GM19455 (cell line): Measurements from ENCODE around the gene VGLL4.
"Not testable (repeated sequence)": the region's sequence is repeated elsewhere in the genome, so short reads cannot be mapped to it uniquely, and the experiment has no call there.

Source experiments
- ATAC-seq: cut with Tn5 transposase; IDR thresholded peaks from one replicate; pipeline ENCODE4 v1.9.1; 2021; ENCODE audit not compliant: unreplicated experiment

VGLL4 gene

DNA sequence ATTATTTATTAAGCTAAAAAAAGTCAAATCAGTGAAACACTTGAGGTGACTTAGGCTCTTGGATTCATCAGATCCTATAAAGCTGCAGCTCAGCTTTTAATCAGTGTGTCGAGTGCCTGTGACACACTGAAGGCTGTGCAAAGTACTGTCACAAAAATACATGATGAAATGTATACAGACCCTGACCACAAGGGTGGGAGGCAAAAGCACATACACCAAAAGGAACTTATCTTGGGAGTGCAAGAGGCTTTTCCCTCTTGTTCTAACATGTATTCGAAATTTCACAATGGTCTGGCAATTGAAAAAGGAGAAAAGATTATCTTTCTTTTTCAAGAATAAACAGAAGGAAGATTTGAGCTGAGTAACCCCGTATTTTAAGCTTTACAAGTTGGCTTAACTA lies 35.9 kb downstream of the VGLL4 start:
- no peak for ATAC-seq

DNA sequence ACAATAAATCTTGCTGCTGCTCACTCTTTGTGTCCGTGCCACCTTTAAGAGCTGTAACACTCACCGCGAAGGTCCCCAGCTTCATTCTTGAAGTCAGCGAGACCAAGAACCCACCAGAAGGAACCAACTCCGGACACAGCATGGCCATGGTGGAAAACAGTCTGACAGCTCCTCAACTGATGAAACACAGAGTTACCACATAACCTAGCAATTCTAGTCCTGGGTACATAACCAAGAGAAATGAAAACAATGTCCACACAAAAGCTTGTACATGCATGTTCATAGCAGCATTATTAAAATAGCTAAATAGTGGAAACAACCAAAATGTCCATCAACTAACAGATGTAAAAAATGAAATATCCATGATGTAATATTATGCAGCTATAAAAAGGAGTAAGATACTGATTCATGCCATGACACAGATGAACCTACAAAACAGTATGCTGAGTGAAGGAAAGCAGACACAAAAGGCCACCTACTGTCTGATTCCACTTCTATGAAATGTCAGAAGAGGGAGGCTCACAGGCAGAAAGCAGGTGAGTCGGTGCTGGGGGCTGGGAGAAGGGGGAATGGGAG lies 36.8 kb downstream of the VGLL4 start:
- ATAC-seq: no peak

DNA sequence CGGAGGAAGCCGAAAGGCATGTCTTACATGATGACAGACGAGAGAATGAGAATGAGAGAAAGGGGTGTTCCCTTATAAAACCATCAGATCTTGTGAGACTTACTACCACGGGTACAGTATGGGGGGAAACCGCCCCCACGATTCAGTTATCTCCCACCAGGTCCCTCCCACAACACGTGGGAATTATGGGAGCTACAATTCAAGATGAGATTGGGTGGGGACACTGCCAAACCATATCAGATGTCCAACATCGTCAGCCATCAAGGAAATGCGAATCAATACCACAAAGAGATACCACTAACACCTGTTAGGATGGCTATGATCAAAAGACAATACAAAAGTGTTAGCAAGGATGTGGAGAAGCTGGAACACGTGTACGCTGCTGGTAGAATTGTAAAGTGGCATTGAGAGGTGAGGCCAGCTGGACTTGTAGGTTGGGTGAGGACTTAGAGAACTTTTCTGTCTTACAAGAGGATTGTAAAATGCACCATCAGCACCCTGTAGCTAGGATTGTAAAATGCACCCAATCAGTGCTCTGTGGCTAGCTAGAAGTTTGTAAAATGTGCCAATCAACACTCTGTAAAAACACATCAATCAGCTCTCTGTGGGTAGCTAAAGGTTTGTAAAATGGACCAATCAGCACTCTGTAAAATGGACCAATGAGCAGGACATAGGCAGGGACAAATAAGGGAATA lies 37.5 kb downstream of the VGLL4 start:
- no peak for ATAC-seq

DNA sequence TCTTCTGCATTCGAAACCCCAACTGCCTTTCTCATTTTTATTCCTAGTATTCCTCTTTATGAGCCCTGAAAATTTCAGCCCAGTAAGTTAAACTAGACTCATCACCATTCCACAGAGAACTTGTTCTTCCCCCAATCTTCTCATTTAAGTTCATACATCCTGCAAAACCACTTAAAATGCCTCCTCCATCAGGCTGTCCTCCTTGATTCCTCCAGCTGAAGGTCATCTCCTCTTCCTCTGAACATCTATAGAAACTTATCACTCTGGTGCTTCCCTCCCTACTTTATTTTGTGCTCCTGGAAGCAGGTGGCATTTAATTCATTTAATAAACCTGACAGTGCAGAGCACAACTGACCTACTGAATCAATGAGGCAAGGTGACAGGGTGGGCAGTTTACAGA lies 38.3 kb downstream of the VGLL4 start:
- ATAC-seq: no peak

DNA sequence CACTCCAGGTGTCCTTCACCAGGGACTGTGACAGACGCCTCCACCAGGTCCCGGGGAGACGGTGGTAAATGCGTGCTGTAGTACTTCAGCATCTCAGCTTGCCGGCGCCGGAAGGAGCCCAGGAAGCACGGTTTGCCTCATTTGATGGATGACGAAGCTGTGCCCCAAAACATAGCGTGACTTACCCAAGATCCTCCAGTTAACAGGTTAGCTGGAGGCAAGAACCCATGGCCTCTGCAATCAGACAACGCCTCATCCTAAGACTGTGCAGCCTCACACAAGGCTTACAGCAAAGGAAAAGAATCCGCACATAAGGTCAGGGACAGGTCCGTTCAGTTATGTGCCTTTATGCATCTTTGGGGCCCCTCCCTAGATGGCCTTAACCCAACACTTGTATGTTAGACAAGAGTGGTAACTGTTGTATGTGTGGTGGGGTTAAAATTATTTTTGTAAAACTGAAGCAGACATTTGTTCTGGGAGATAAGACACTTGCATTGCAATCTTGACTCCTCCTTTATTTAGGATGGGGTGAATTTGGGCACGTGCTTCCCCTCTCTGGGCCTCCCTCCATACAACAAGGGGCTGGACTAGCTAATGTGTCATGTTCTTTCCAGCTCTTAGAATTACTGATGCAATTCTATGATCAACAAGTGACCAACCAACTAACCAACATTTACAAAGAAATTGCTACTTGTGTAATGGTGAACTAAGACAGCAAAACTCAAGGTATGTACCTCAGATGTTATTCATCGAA lies 39.4 kb downstream of the VGLL4 start:
- ATAC-seq: no peak

DNA sequence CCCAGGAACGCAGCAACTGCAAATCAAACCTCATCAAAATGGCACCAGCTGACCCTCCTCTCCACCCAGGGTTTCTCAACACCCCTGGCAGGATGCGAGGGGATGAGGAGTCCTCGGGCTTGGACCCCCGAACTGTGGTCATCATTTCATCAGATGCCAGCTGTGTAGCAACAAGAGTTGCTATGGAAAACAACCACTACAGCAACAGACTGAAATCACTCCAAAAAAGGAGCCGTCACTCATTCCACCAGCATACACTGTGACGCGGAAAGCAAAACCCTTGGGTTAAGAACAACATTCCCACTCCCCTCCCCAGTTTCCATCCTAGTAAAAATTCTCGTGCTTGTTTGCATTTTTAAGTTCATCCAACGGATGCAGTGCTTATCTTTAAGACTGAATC lies 40.1 kb downstream of the VGLL4 start:
- ATAC-seq: no peak

DNA sequence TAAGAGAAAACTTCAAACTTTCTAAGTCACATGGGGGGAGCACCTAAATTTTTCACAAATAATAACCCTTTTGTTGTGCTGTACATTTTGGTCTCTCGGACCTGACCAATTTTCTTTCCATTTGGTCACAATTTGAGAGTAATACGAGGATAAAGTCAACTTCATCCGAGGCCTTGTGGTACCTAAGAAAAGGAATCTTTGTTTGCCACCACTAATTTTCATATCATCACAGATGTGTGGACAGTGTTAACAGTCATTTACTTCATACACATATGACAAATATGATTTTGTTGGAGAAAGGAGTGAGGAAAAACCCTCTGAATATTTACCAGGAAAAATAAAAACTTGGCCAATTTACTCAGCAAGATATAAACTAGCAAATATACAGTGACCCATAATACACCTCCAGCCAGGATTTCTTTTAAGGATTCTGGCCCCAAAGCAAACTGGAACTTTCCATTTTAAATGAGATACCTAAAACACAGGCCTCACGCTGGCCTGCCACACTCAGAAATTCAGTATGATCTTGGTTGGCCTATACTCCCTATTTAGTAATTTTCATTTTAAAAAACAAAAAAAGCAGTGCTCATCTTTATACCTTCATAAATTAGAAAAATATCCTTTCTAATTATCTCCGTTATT lies 40.7 kb downstream of the VGLL4 start:
- ATAC-seq: no peak

DNA sequence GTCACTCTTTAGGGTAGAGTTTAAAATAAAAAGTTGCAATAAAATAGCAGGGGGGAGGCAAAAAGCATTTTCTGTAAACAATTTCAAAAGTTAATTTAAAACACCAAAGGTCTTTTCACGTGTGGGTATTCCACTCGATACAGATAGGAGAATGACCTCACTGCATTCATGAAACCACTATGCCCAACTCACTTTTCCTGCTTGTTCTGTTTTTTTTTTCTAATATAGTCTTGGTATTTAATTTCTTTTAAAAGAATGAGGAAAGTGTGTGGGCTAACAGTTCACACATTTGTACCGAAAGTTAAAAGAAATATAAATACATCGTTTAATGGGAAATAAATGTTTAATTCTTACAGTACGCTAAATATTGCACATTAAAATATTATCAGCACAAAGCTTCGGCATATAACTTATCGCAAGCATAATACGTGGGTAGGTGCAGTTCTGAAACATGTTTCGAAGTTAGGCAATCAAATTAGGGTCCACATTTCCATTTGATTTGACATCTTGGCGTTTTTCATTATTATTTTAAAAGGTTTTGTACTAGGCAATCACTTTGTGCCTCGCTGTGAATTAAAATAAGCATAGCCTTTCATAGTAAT lies 41.4 kb downstream of the VGLL4 start:
- peak; percentile 3 for ATAC-seq

DNA sequence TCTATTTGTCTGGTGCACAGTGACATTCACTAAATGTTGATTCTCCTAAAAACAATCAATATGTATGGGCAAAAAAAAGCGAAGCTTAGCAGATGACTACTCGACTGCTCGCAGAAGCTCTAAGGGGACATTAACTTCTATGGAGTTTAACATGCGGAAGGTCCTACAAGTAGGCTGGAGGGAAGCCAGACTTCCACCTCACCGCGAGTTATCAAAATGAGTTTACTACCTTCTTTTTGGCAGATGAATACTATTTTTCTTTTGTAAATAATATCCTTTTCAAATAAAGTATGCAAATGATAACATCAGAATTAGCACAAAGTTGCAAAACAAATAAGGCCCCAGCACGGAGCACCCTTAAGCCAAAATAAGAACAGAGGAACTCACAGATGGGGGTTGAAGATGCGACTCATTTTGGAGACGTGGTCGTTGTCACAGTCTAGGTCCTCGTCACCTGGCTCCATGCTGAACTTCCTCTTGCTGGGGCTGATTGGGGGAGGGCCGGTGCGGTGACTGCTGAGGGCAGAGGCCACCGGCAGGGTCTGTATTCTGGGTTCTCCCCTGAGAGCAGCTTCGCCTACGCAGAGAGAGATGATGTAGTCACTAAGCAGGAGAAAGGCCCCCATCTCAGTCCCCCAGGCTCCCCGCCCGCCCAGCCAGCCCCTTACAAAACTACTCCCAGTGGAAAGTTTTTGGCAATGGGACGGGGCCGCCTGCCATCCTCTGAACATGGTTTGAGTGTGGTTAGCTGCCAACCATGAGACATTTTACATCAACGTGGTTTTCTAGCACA lies 42.1 kb downstream of the VGLL4 start:
- ATAC-seq: peak; percentile 93

DNA sequence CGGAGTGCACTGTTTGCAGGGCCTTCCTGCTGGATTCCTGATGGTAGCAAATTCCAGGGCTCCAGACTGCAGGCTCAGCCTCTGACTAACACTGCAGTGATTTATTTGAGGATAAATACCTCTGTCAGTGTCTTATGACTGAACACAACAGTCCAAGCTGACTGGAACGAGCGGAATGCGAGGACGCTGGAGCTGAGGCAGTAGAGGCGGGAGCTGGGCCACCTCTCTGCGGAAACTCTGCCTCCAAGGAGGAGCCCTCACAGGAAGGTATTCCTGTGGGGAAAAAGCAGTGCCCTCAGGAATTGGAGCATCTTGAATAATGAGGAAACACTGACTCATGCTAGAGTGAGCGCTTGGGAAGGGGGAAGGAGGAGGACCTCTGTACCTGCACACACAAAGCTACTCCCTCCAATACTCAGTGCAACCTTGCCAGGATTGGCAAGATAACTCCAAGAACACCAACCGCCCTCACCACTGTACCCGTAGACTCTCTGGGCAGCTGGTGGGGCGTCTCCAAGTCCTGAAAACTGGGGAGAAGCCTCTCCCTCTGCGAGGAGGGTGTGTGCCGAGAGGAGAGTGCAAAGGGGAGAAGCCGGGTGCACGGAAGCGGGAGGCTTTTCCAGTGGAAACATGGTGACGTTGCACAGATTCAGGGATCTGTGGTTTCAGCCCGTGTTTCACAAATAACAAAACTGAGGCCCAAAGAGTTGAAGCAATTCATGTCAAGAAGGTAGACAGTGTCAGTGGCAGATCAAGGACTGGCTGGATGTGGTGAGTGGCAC lies 43.0 kb downstream of the VGLL4 start:
- ATAC-seq: no peak

DNA sequence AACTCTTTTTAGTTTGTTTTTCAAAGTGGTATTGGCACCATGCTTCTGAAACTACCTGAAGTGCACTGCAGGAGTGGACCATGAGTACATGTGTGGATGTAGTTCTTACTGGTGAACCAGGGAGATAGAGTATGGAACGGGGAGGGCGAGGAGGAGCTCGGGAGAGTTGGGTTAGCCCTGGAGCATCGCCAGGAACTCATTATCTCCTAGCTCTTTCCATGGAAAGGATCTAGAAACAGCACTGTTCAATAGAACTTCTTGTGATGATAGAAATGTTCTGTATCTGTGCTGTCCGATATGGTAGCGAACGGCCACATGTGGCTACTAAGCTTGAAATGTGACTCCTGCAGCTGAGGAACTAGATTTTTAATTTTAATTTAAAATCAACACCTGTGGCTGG lies 47.3 kb downstream of the VGLL4 start:
- no peak for ATAC-seq

DNA sequence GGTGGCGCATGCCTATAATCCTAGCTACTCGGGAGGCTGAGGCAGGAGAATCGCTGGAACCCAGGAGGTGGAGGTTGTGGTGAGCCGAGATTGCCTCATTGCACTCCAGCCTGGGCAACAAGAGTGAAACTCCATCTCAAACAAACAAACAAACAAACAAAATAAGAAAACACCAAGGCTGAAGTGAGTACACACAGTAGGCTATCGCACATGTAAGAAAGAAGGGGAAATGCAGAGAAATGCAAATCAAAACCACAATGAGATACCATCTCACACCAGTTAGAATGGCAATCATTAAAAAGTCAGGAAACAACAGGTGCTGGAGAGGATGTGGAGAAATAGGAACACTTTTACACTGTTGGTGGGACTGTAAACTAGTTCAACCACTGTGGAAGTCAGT lies 48.7 kb downstream of the VGLL4 start:
- ATAC-seq: not testable (repeated sequence)

DNA sequence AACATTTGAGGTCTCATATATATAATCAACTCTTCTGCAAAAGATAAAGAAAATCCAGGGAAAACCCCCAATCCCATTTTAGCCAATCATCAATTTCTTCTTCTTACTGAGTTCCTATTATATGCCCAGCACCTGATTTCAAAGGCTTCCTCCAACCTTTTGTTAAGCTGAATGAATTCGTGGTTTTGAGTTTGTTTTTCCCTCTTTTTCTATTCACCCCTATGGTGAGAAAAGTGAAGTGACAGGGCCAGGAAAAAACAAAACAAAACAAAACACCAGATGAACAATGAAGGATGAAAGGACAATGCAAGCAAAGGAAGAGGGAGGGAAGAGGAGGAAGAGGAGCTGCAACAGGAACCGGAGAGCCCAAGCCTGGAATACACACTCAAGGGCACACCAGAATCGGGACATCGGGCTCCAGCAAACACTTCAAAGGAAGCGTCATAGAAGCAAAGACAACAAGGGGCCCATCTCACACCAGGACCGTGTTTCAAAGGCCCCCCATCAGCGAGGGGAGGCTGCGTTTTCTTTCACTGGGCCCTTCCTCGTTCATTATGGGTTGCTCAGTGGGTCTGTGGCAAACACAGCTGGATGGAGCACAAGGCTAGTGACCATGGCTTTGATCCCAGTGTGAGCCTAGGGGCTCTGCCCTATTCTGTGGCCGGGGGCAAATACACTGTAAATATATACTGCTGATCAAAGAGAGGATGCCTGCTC lies 50.2 kb downstream of the VGLL4 start:
- no peak for ATAC-seq

DNA sequence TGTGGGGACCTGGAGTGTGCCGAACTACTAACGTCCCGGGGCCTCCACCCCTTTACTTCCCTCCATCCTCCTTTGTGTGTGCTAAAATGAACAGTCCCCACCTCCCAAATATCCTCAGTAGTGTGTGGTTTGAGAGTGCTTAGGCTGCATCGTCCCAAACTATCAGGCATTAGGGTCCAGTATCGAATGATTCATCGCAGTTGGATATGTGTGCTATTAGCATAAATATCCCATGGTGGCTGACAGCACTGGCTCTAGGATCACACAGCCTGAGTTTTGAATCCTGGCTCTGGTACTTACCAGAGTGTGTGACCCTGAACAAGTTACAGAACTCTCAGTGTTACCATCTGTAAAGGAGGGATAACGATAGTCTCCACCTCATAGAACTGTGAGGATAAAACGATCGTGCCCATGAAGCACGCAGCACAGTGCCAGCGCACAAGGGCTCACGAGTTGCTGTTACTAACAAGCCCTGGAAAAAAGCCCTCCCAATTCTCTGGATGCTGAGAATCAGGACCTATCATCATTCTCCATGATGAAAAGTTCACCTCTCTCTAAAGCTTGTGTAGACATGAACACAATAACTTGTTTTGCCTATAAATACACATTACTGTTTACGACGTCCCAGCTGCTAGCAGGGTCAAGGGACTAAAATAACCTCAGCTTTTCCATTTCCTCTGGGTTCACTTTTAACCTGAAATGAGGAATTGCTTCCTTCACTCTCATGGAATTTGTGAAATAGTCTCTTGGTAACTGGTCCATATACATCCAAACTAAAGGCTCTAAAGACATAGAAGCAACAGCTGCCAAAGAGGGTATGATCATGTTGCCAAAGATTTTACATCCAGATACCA lies 51.0 kb downstream of the VGLL4 start:
- no peak for ATAC-seq

DNA sequence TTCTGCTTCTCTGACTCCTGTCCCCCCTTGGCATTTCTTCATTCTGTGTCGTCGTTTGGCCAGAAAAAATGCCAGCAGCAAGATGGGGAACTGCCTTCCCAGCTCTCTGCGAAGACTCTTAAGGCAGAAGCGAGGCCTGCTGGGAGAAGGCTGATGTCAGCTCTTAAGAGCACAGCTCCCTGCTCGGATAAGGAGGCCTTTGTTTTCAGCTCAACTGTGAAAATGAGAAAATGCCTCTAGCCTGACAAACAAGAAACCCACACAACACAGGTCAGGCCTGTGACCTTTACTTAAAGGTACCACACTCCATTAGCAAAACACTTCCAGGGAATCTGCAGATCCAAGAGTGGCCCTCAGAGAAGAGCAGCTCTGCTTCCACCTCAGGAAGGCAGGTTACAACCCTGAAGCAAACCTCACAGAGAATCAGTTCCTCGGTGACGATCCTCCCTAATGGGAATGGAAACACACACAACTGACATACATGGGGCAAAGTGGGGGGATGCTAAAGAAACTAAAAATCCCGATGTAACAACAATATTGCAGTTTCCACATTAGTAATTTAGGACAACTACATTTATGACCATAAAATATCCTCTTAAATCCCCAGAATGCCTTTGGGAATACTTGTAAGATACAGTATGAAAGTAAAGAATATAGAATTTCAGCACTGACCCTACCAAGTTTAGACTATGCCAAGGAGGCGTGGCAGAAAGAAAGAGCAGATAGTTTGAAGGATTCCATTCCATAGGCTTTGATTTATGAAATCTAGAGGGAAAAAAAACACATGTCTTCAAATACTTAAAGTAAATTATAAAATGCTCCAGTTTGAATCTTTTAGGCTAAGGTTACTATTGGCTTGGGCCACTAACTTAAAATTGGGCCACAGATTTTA lies 52.1 kb downstream of the VGLL4 start:
- no peak for ATAC-seq

DNA sequence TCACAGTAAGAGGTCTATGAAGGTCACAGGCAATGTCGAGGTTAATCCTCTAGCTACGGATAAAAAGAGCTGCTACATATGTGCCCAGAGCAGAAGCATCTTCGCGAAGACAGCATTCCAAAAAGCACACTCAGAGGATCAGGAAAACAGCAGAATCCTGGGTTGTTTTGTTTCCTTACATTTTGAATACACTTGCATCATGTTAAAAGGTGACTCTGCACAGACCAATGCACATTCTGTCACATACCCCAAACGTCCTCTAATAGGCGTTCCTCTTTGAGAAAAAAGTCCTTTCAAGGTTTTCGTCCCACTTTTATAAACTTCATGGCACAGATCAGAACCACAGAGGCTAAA lies 52.7 kb downstream of the VGLL4 start:
- ATAC-seq: no peak

DNA sequence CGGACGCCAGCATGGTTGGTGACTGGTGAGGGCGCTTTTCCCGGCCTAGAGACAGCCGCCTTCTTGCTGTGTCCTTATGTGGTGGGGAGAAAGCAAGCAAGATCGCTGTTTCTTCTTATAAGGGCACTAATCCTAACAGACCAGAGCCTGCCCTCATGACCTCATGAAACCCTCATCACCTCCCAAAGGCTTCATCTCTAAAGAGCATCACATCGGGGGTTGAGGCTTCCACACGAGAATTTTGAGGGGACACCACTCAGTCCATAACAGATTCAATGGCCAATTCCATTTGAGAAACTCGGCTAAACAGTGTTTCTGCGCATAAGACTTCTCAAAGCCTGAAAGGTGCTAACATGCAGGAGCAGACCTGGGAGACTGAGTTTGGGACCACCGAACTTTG lies 54.0 kb downstream of the VGLL4 start:
- no peak for ATAC-seq
